Smooth muscle cell (in vitro differentiated cells): ENCODE data around the gene HEPACAM. TPM values are rescaled to one million over a fixed set of nuclear protein-coding genes. Genes with fewer than 3 reads are reported as not detected.

ENCODE experiments used
- DNase-seq: peaks from one replicate; lab custom pipeline; 2025; ENCODE audit not compliant: unreplicated experiment; lab: John Stamatoyannopoulos, UW
- H2AFZ ChIP-seq: fragments of 200-600 bp; sonication (generic); 2 replicates; pipeline ENCODE4 v1.6.0; 2016; ENCODE audit warnings: antibody characterized with exemption, low read depth, mild to moderate bottlenecking
- H3F3A ChIP-seq: fragments of 200-600 bp; sonication (generic); 2 replicates; pipeline ENCODE4 v1.6.0; 2017; ENCODE audit warnings: antibody characterized with exemption, low read depth
- H3K27ac ChIP-seq: fragments of 200-600 bp; sonication (generic); 2 replicates; pipeline ENCODE4 v1.5.1; 2016; ENCODE audit warnings: low read depth, mild to moderate bottlenecking
- H3K27me3 ChIP-seq: fragments of 200-600 bp; sonication (generic); 2 replicates; pipeline ENCODE4 v1.6.1; 2016; ENCODE audit warnings: low read depth, mild to moderate bottlenecking
- H3K36me3 ChIP-seq: fragments of 200-600 bp; sonication (generic); 2 replicates; pipeline ENCODE4 v1.5.1; 2016; ENCODE audit warnings: low read depth
- H3K4me1 ChIP-seq: fragments of 200-600 bp; sonication (generic); 2 replicates; pipeline ENCODE4 v1.5.1; 2016; ENCODE audit warnings: low read depth
- H3K4me2 ChIP-seq: fragments of 200-600 bp; sonication (generic); 2 replicates; pipeline ENCODE4 v1.6.0; 2016; ENCODE audit warnings: mild to moderate bottlenecking
- H3K4me3 ChIP-seq: fragments of 200-600 bp; sonication (generic); 2 replicates; pipeline ENCODE4 v1.5.1; 2016; ENCODE audit warnings: mild to moderate bottlenecking
- H3K79me2 ChIP-seq: fragments of 200-600 bp; sonication (generic); 2 replicates; pipeline ENCODE4 v1.6.0; 2016; ENCODE audit warnings: low read depth, mild to moderate bottlenecking
- H3K9ac ChIP-seq: fragments of 200-600 bp; sonication (generic); 2 replicates; pipeline ENCODE4 v1.6.0; 2016; ENCODE audit warnings: low read depth
- H3K9me3 ChIP-seq: fragments of 200-600 bp; sonication (generic); replicated peaks from 2 replicates; pipeline ENCODE4 v1.5.1; 2016; ENCODE audit warnings: low read depth
- H4K20me1 ChIP-seq: fragments of 200-600 bp; sonication (generic); 2 replicates; pipeline ENCODE4 v1.6.0; 2016; ENCODE audit warnings: low read depth
- WGBS: methylation state at CpG from one replicate; pipeline ENCODE4 v1.1.7; 2016; ENCODE audit warnings: low lambda C conversion rate; 5-methylcytosine and 5-hydroxymethylcytosine counted together
- polyA plus RNA-seq: library from polyadenylated mRNA; unstranded; fragments of >200 nt; fragmentation: Nextera tagmentation; extraction: Ambion mirVana; gene quantifications from 2 replicates; pipeline ENCODE4 v1.2.1, GENCODE V29; 2016
- total RNA-seq: library from RNA; depleted of rRNA; stranded (reverse); fragments of >200 nt; gene quantifications from 2 replicates; pipeline ENCODE4 v1.2.3, GENCODE V29; 2014
- TF ChIP-seq, protein P1 (sequence below): fragments of 200-600 bp; sonication (generic); IDR thresholded peaks from 2 replicates; pipeline ENCODE4 v1.5.1; 2017; ENCODE audit warnings: borderline replicate concordance, mild to moderate bottlenecking, antibody characterized with exemption; ENCODE audit not compliant: insufficient read depth, poor library complexity, severe bottlenecking

The HEPACAM gene
- total and polyA plus RNA-seq, 2 experiments from 2014 or later = not detected

- H4K20me1 ChIP-seq = no peaks in the 10 kb centered on the region
- no peak overlapping the region for H3K27ac ChIP-seq
- H3K4me3 ChIP-seq = no peak overlapping the region
- TF ChIP-seq, protein P1, sequence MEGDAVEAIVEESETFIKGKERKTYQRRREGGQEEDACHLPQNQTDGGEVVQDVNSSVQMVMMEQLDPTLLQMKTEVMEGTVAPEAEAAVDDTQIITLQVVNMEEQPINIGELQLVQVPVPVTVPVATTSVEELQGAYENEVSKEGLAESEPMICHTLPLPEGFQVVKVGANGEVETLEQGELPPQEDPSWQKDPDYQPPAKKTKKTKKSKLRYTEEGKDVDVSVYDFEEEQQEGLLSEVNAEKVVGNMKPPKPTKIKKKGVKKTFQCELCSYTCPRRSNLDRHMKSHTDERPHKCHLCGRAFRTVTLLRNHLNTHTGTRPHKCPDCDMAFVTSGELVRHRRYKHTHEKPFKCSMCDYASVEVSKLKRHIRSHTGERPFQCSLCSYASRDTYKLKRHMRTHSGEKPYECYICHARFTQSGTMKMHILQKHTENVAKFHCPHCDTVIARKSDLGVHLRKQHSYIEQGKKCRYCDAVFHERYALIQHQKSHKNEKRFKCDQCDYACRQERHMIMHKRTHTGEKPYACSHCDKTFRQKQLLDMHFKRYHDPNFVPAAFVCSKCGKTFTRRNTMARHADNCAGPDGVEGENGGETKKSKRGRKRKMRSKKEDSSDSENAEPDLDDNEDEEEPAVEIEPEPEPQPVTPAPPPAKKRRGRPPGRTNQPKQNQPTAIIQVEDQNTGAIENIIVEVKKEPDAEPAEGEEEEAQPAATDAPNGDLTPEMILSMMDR = no peak
- H3K79me2 ChIP-seq = no peaks in the 10 kb centered on the region
- H3K9ac ChIP-seq = no peak overlapping the region
- DNase-seq = no peak
- no peak overlapping the region for H3K4me2 ChIP-seq
- H3K9me3 ChIP-seq = no peaks in the 10 kb centered on the region
- no peaks in the 10 kb centered on the region for H3K36me3 ChIP-seq
- H3F3A ChIP-seq = peaks cover 4% of the 10 kb centered on the region
- WGBS = 85% methylated on average over 15 of the region's 16 CpGs
- H2AFZ ChIP-seq = no peak overlapping the region
- no peaks in the 10 kb centered on the region for H3K27me3 ChIP-seq
- no peaks in the 10 kb centered on the region for H3K4me1 ChIP-seq
Observed at GRCh38 chr11:124896071-124896750, 39.6 kb downstream of the HEPACAM start.

GRCh38 chr11:124895471-124895971 is 40.3 kb downstream of the HEPACAM start:
- Histone ChIP-seq H3K27ac (no peak overlapping the region), H3K4me1 (no peaks in the 10 kb centered on the region), H3K79me2 (no peaks in the 10 kb centered on the region), H3K4me3 (no peak overlapping the region), H4K20me1 (no peaks in the 10 kb centered on the region), H3K27me3 (no peaks in the 10 kb centered on the region), H3K9me3 (no peaks in the 10 kb centered on the region), H3F3A (peaks cover 4% of the 10 kb centered on the region), H3K36me3 (no peaks in the 10 kb centered on the region), H2AFZ (no peak overlapping the region), H3K9ac (no peak overlapping the region), H3K4me2 (no peak overlapping the region)
- TF ChIP-seq, protein P1 = no peak
- WGBS = 94% methylated on average over 20 of the region's 20 CpGs
- DNase-seq = no peak

DNA sequence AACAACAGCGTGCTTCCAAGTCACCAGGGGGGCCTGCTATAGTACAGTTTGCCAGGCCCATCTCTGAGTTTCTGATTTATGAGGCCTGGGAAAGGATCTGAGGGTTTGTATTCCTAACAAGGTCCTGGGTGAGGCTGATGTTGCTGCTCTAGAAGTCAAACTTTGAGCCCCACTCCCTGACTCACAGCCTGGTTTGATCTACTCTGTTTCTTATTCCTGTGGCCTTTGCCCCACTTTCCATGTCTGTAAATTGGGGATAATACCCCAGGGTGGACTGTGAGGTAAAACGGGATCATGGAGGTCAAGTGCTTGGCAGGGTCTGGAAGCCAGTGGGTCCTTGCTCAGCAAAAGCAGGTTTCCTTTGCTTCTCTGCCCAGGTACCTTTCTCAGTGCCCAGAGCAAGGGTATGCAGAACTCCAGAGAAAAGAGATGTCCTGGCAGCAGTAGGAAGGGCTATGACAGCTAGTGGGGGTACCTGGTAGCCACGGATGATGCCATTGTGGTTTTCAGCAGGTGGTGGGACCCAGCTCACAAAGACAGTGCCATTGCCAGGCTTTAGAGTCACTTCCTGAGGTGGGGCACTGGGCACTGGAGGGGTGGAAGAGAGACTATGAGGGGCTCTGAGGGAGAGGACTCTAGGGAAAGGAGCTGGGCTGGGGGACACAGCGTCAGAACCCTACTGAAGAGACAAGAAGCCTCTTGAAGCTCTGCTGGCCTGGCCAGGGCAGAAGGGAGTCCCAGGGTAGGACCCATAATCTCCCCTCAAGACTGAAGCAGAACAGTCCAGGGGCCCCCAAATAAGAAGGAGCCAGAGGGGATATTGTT is 41.0 kb downstream of the HEPACAM start:
- no peak overlapping the region for H3K4me3 ChIP-seq
- no peaks in the 10 kb centered on the region for H4K20me1 ChIP-seq
- H3K9me3 ChIP-seq = no peaks in the 10 kb centered on the region
- DNase-seq = no peak
- H3F3A ChIP-seq = no peaks in the 10 kb centered on the region
- H3K27me3 ChIP-seq = no peaks in the 10 kb centered on the region
- TF ChIP-seq, protein P1 = no peak
- H3K9ac ChIP-seq = no peak overlapping the region
- H3K27ac ChIP-seq = no peak overlapping the region
- H2AFZ ChIP-seq = no peak overlapping the region
- WGBS = 83% methylated on average over 4 of the region's 4 CpGs
- H3K36me3 ChIP-seq = no peaks in the 10 kb centered on the region
- no peak overlapping the region for H3K4me2 ChIP-seq
- H3K4me1 ChIP-seq = no peaks in the 10 kb centered on the region
- H3K79me2 ChIP-seq = no peaks in the 10 kb centered on the region
